ENCODE data around the gene PPIF. TPM values are rescaled to one million over a fixed set of nuclear protein-coding genes. Genes with fewer than 3 reads are reported as not detected.

The PPIF gene
- total RNA-seq, 2 donors from 2014 or later: 19.2 to 67.9 TPM

GRCh38 chr10:79313320-79313719 lies 33.9 kb upstream of the PPIF start:
- intact Hi-C loops (cut with DNase I): no loop called here
- Histone ChIP-seq H3K27ac (no peak overlapping the region), H3K4me1 (no peaks in the 10 kb centered on the region), H3K36me3 (replicated peaks in 1 of 2; ENCODE audit: insufficient read depth in 1 of 2, low read depth in 2 of 2) (peaks cover 0 to 9% of the 10 kb centered on the region in 2 donors), H3K4me3 (no peak overlapping the region), H3K9me3 (no peaks in the 10 kb centered on the region), H3K27me3 (no peaks in the 10 kb centered on the region)
- DNase-seq: no peak
- TF ChIP-seq POLR2A (IDR thresholded peaks at IDR 0.05) (no peak), CTCF (IDR thresholded peaks at IDR 0.05) (no peak)
- WGBS, 2 donors: 85 to 87% methylated on average over 8 of the region's 8 CpGs
- no peak for ATAC-seq

DNA sequence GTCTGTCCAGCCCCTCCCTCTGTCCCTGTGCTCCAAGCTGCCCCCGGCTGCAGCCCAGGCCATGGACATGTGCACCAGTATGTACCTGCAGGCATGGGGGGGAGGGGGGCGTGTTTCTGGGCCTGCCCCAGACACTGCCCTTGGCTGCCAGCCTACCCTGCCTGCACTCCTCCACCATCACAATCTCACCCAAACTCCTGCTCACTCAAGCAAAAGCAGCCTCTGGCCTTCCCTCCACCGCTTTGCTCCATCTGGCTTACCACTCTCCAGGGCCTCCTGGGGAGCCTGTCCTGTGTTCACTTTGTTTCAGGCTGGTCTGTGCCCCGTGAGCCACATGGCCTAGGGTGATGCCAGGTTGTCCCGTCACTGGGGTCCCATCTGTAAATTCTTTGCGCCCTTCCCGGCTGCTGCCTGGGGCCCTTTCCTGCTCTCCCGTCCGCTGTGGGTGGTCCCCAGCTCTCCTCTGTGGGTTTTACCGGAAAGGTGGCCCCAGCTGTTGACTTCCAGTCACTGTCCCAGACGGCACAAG lies 33.3 kb upstream of the PPIF start:
- Histone ChIP-seq H3K4me3 (no peak overlapping the region), H3K27me3 (no peaks in the 10 kb centered on the region), H3K4me1 (no peaks in the 10 kb centered on the region), H3K27ac (no peak overlapping the region), H3K9me3 (no peaks in the 10 kb centered on the region), H3K36me3 (replicated peaks in 1 of 2; ENCODE audit: insufficient read depth in 1 of 2, low read depth in 2 of 2) (peaks cover 0 to 9% of the 10 kb centered on the region in 2 donors)
- DNase-seq (no peak), ATAC-seq (no peak)
- 87 to 91% methylated on average over 11 of the region's 11 CpGs for WGBS, 2 donors
- intact Hi-C loops (cut with DNase I): no loop called here
- TF ChIP-seq POLR2A (IDR thresholded peaks at IDR 0.05): no peak
- TF ChIP-seq CTCF (IDR thresholded peaks at IDR 0.05): no peak

GRCh38 chr10:79314761-79315601 lies 32.3 kb upstream of the PPIF start:
- Histone ChIP-seq H3K36me3 (replicated peaks in 1 of 2; ENCODE audit: insufficient read depth in 1 of 2, low read depth in 2 of 2) (peaks cover 0 to 3% of the 10 kb centered on the region in 2 donors), H3K27me3 (no peaks in the 10 kb centered on the region), H3K27ac (no peak overlapping the region), H3K4me1 (no peaks in the 10 kb centered on the region), H3K4me3 (no peak overlapping the region), H3K9me3 (no peaks in the 10 kb centered on the region)
- ATAC-seq (no peak), DNase-seq (no peak)
- no peak for TF ChIP-seq POLR2A (IDR thresholded peaks at IDR 0.05)
- TF ChIP-seq CTCF (IDR thresholded peaks at IDR 0.05): no peak
- intact Hi-C loops (cut with DNase I): no loop called here
- 85 to 88% methylated on average over 19 to 25 of the region's 25 CpGs for WGBS, 2 donors

- no peak for ATAC-seq
- Histone ChIP-seq H3K4me1 (no peaks in the 10 kb centered on the region), H3K27ac (no peak overlapping the region), H3K36me3 (replicated peaks in 1 of 2; ENCODE audit: insufficient read depth in 1 of 2, low read depth in 2 of 2) (no peaks in the 10 kb centered on the region), H3K27me3 (no peaks in the 10 kb centered on the region), H3K4me3 (no peak overlapping the region), H3K9me3 (no peaks in the 10 kb centered on the region)
- intact Hi-C loops (cut with DNase I): no loop called here
- TF ChIP-seq POLR2A (IDR thresholded peaks at IDR 0.05): no peak
- no peak for TF ChIP-seq CTCF (IDR thresholded peaks at IDR 0.05)
- DNase-seq: no peak
- WGBS, 2 donors: 81 to 83% methylated on average over 11 of the region's 11 CpGs
These were observed 31.7 kb upstream of the PPIF start for GRCh38 chr10:79315602-79315920.
